ENCODE data around the gene FTSJ1. TPM values are rescaled to one million over a fixed set of nuclear protein-coding genes. Genes with fewer than 3 reads are reported as not detected.

FTSJ1 gene
- total RNA-seq, 2 experiments from 2014 or later = 54.7 to 66.1 TPM

DNA sequence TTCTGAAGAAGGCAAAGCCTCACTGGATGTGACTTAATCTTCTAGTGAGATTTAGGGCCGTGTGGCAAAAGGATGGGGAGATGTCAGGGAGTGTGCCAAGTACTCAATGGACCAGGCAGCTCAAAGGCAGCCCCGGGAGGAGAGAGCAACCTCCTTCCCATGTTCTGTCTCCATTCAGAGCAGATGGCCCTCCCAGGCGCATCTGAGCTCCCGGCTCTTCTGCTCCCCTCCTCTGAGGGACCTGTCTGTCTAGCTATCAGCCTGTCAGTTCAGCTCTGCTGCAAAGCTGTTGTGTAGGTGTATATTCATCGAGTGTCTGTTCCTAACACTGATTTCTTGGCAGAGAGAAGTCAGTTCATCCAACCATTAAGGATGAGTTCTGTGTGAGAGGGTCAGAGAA is 21.9 kb downstream of the FTSJ1 start:
- Histone ChIP-seq H4K20me1 (ENCODE audit: insufficient read depth, low read length) (no peaks in the 10 kb centered on the region), H3K27ac (ENCODE audit: low read depth, low read length, poor library complexity, severe bottlenecking) (no peak overlapping the region), H3K36me3 (ENCODE audit: insufficient read depth, low read length) (no peaks in the 10 kb centered on the region), H3K79me2 (ENCODE audit: insufficient read depth, low read depth, low read length) (no peaks in the 10 kb centered on the region), H3K9me3 (ENCODE audit: low read length) (no peaks in the 10 kb centered on the region), H3K4me2 (ENCODE audit: low read length) (no peak overlapping the region), H2AFZ (ENCODE audit: low read length) (no peak overlapping the region), H3K4me3 (ENCODE audit: low read depth, low read length, poor library complexity, severe bottlenecking) (no peak overlapping the region), H3K9me2 (ENCODE audit: insufficient read depth, low read length) (no peaks in the 10 kb centered on the region), H3K4me1 (ENCODE audit: insufficient read depth, low read length, poor library complexity, severe bottlenecking) (no peaks in the 10 kb centered on the region)
- TF ChIP-seq, protein P1, sequence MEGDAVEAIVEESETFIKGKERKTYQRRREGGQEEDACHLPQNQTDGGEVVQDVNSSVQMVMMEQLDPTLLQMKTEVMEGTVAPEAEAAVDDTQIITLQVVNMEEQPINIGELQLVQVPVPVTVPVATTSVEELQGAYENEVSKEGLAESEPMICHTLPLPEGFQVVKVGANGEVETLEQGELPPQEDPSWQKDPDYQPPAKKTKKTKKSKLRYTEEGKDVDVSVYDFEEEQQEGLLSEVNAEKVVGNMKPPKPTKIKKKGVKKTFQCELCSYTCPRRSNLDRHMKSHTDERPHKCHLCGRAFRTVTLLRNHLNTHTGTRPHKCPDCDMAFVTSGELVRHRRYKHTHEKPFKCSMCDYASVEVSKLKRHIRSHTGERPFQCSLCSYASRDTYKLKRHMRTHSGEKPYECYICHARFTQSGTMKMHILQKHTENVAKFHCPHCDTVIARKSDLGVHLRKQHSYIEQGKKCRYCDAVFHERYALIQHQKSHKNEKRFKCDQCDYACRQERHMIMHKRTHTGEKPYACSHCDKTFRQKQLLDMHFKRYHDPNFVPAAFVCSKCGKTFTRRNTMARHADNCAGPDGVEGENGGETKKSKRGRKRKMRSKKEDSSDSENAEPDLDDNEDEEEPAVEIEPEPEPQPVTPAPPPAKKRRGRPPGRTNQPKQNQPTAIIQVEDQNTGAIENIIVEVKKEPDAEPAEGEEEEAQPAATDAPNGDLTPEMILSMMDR (conservative IDR thresholded peaks at IDR 0.05; ENCODE audit: low read length) = no peak
- no peak for TF ChIP-seq EZH2phosphoT487 (IDR thresholded peaks at IDR 0.05; ENCODE audit: borderline replicate concordance, low read depth, low read length)
- intact Hi-C loops (cut with micrococcal nuclease; ENCODE audit: unreplicated experiment) = no loop called here
- DNase-seq (ENCODE audit: low spot score) = no peak
- no TSS peak for BruUV-seq (replicated peaks)
- CTCF ChIA-PET (ENCODE audit: unreplicated experiment) = no interaction called here
- POLR2A ChIA-PET = no interaction called here

DNA sequence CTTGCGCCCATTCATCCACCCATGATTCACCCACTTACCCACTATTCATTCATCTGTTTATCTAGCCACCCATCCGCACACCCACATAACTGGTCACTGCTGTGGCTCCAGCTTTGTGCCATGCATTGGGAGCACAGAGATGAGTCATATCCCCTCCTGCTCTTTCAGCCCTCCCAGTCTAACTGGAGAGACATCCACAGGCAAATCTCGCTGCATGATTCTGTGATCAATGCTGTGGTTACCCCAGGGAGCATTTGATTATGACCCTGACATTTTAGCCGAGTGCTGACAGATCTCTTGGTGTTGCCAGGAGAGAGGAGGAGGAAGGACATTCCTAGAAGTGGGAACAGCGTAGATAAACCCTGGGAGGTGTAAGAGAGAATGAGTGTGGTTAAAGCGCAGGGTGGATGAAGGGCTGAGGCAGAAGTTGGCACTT is 22.4 kb downstream of the FTSJ1 start:
- no peak overlapping the region for H2AFZ ChIP-seq (ENCODE audit: low read length)
- no peaks in the 10 kb centered on the region for H3K36me3 ChIP-seq (ENCODE audit: insufficient read depth, low read length)
- ChIA-PET CTCF (ENCODE audit: unreplicated experiment) (no interaction called here), POLR2A (no interaction called here)
- no peak overlapping the region for H3K4me3 ChIP-seq (ENCODE audit: low read depth, low read length, poor library complexity, severe bottlenecking)
- H3K27ac ChIP-seq (ENCODE audit: low read depth, low read length, poor library complexity, severe bottlenecking) = no peak overlapping the region
- intact Hi-C loops (cut with micrococcal nuclease; ENCODE audit: unreplicated experiment) = no loop called here
- no peak for DNase-seq (ENCODE audit: low spot score)
- no peak overlapping the region for H3K4me2 ChIP-seq (ENCODE audit: low read length)
- no peaks in the 10 kb centered on the region for H3K4me1 ChIP-seq (ENCODE audit: insufficient read depth, low read length, poor library complexity, severe bottlenecking)
- H3K9me3 ChIP-seq (ENCODE audit: low read length) = no peaks in the 10 kb centered on the region
- no peaks in the 10 kb centered on the region for H3K9me2 ChIP-seq (ENCODE audit: insufficient read depth, low read length)
- no peaks in the 10 kb centered on the region for H4K20me1 ChIP-seq (ENCODE audit: insufficient read depth, low read length)
- no peaks in the 10 kb centered on the region for H3K79me2 ChIP-seq (ENCODE audit: insufficient read depth, low read depth, low read length)
- TF ChIP-seq, protein P1 (conservative IDR thresholded peaks at IDR 0.05; ENCODE audit: low read length) = no peak
- no peak for TF ChIP-seq EZH2phosphoT487 (IDR thresholded peaks at IDR 0.05; ENCODE audit: borderline replicate concordance, low read depth, low read length)
- BruUV-seq (replicated peaks) = no TSS peak

DNA sequence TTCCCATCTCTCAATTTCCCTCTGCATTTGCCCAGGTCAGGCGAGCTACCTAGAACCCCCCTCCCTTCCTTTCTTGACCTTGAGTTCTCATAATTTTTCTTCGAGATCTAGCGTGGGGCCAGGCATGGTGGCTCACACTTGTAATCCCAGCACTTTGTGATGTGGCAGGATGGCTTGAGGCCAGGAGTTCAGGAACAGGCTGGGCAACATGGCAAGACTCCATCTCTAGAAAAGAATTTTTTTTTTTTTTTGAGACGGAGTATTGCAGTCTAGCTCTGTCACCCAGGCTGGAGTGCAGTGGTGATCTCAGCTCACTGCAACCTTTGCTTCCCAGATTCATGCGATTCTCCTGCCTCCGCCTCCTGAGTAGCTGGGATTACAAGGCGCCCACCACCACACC is 28.3 kb downstream of the FTSJ1 start:
- TF ChIP-seq EZH2phosphoT487 (IDR thresholded peaks at IDR 0.05; ENCODE audit: borderline replicate concordance, low read depth, low read length) = no peak
- TF ChIP-seq, protein P1 (conservative IDR thresholded peaks at IDR 0.05; ENCODE audit: low read length) = no peak
- Histone ChIP-seq H3K79me2 (ENCODE audit: insufficient read depth, low read depth, low read length) (no peaks in the 10 kb centered on the region), H3K36me3 (ENCODE audit: insufficient read depth, low read length) (no peaks in the 10 kb centered on the region), H2AFZ (ENCODE audit: low read length) (no peak overlapping the region), H3K4me1 (ENCODE audit: insufficient read depth, low read length, poor library complexity, severe bottlenecking) (peaks cover 4% of the 10 kb centered on the region), H4K20me1 (ENCODE audit: insufficient read depth, low read length) (no peaks in the 10 kb centered on the region), H3K4me2 (ENCODE audit: low read length) (no peak overlapping the region), H3K27ac (ENCODE audit: low read depth, low read length, poor library complexity, severe bottlenecking) (no peak overlapping the region), H3K4me3 (ENCODE audit: low read depth, low read length, poor library complexity, severe bottlenecking) (no peak overlapping the region), H3K9me3 (ENCODE audit: low read length) (no peaks in the 10 kb centered on the region), H3K9me2 (ENCODE audit: insufficient read depth, low read length) (no peaks in the 10 kb centered on the region)
- intact Hi-C loops (cut with micrococcal nuclease; ENCODE audit: unreplicated experiment) = no loop called here
- no peak for DNase-seq (ENCODE audit: low spot score)
- BruUV-seq (replicated peaks) = no TSS peak
- POLR2A ChIA-PET = no interaction called here
- CTCF ChIA-PET (ENCODE audit: unreplicated experiment) = no interaction called here
